HG03439 (cell line): Measurements from ENCODE around the gene NUAK1.
"Not testable (repeated sequence)": the region's sequence is repeated elsewhere in the genome, so short reads cannot be mapped to it uniquely, and the experiment has no call there.

Source experiments
- ATAC-seq: cut with Tn5 transposase; IDR thresholded peaks from one replicate; pipeline ENCODE4 v1.9.1; 2021; ENCODE audit warnings: mild to moderate bottlenecking, moderate library complexity; ENCODE audit not compliant: unreplicated experiment

The NUAK1 gene

GRCh38 chr12:106147956-106148355 is 9.2 kb upstream of the NUAK1 start:
- ATAC-seq: no peak

- ATAC-seq: no peak
Measured at GRCh38 chr12:106146987-106147386, 8.2 kb upstream of the NUAK1 start.

- no peak for ATAC-seq
Measured at GRCh38 chr12:106145539-106146447, 7.0 kb upstream of the NUAK1 start.

GRCh38 chr12:106144847-106145246 is 6.1 kb upstream of the NUAK1 start:
- no peak for ATAC-seq

- no peak for ATAC-seq
Measured at GRCh38 chr12:106142591-106143261, 4.0 kb upstream of the NUAK1 start.

- ATAC-seq: not testable (repeated sequence)
Measured at GRCh38 chr12:106141920-106142319, 3.2 kb upstream of the NUAK1 start.

- no peak for ATAC-seq
Measured at GRCh38 chr12:106141452-106141851, 2.7 kb upstream of the NUAK1 start.

GRCh38 chr12:106141003-106141402 is 2.2 kb upstream of the NUAK1 start:
- no peak for ATAC-seq

GRCh38 chr12:106140223-106140986 is 1.7 kb upstream of the NUAK1 start:
- ATAC-seq: no peak

GRCh38 chr12:106139422-106140171 is 843 bp upstream of the NUAK1 start:
- ATAC-seq: no peak

- ATAC-seq: no peak
Measured at GRCh38 chr12:106138357-106138632, 459 bp downstream of the NUAK1 start.

GRCh38 chr12:106137530-106138356 is 1.0 kb downstream of the NUAK1 start:
- no peak for ATAC-seq

- no peak for ATAC-seq
Measured at GRCh38 chr12:106136263-106136662, 2.5 kb downstream of the NUAK1 start.

- no peak for ATAC-seq
Measured at GRCh38 chr12:106135781-106136180, 3.0 kb downstream of the NUAK1 start.

GRCh38 chr12:106135075-106135474 is 3.7 kb downstream of the NUAK1 start:
- no peak for ATAC-seq

- ATAC-seq: no peak
Measured at GRCh38 chr12:106134294-106134949, 4.3 kb downstream of the NUAK1 start.

GRCh38 chr12:106133136-106134087 is 5.3 kb downstream of the NUAK1 start:
- no peak for ATAC-seq
